Spleen (tissue), 7 donors: Measurements from ENCODE around the gene CXCL6.

Experiments
- CTCF ChIP-seq, 11 experiments: fragments of 200-600 bp in 7 of 11; fragments of 450-650 bp in 4 of 11; sonication (generic) in 4 of 11; IDR thresholded peaks in 8 of 11; conservative IDR thresholded peaks in 3 of 11; 1 replicate in 7 of 11; 2 replicates in 4 of 11; pipeline versions ENCODE4 v1.4.0 to v1.8.0; 2016 to 2021; ENCODE audit warnings: antibody characterized with exemption in 11 of 11, inconsistent platforms in 4 of 11, mild to moderate bottlenecking in 1 of 11
- POLR2A ChIP-seq, 3 donors: fragments of 450-650 bp; IDR thresholded peaks; one replicate each; pipeline ENCODE4 v1.5.1; 2017; ENCODE audit warnings: antibody characterized with exemption in 3 of 3, mild to moderate bottlenecking in 1 of 3
- POLR2AphosphoS5 ChIP-seq, 3 donors: sonication (generic); formaldehyde crosslinking; IDR thresholded peaks; one replicate each; pipeline ENCODE4 v1.5.1; 2017; ENCODE audit warnings: antibody characterized with exemption in 3 of 3
- donor health status: DM: no; HTN: no; CAD: no; lungs with moderate emphysema.
- donor health status: DM: no; HTN: no; CAD: no.
- donor health status: DM: no; HTN: no; CAD: no.

- TF ChIP-seq CTCF (IDR thresholded peaks at IDR 0.05 in 8 of 11, conservative IDR thresholded peaks at IDR 0.05 in 3 of 11) (no peak), POLR2A (IDR thresholded peaks at IDR 0.05) (no peak), POLR2AphosphoS5 (IDR thresholded peaks at IDR 0.05) (no peak)
These were observed 27.9 kb downstream of the CXCL6 start for GRCh38 chr4:73864365-73864764.
